Endothelial cell of umbilical vein (primary cell): ENCODE data around the gene TMPRSS4. TPM values are rescaled to one million over a fixed set of nuclear protein-coding genes. Genes with fewer than 3 reads are reported as not detected.

Experiments used
- BruUV-seq: library from RNA; stranded (reverse); fragments of 400-500 nt; replicated peaks from 2 replicates; lab custom pipeline; 2021; lab: Mats Ljungman, UMichigan
- CTCF ChIA-PET: fragments of 300-600, 350-600 bp; sonication (Branson Sonifier 250); formaldehyde crosslinking; loops from one replicate; lab custom pipeline; 2021; ENCODE audit warnings: antibody characterized with exemption, inconsistent platforms; lab: Charles Lee
- POLR2A ChIA-PET: fragments of 300-600, 350-600 bp; sonication (Branson Sonifier 250); formaldehyde crosslinking; loops from one replicate; lab custom pipeline; 2021; ENCODE audit warnings: antibody characterized with exemption, inconsistent platforms; lab: Charles Lee
- DNase-seq: peaks from one replicate; pipeline ENCODE4 v3.0.0-alpha.2; 2011; ENCODE audit warnings: low read depth, low spot score
- FAIRE-seq: peaks from 2 replicates; lab custom pipeline; 2011; peaks lifted over from hg19 to GRCh38; lab: Jason Lieb, UNC
- H2AFZ ChIP-seq: 2 replicates; pipeline ENCODE4 v1.6.0; 2012; ENCODE audit warnings: low read depth, low read length, control low read depth, inconsistent platforms
- H3K27ac ChIP-seq: 2 replicates; pipeline ENCODE4 v1.5.1; 2011; ENCODE audit warnings: low read depth, mild to moderate bottlenecking, control low read depth, low read length, moderate library complexity; ENCODE audit not compliant: insufficient read depth
- H3K27me3 ChIP-seq, 2 experiments: 2 replicates each; pipeline versions ENCODE4 v1.6.0 to v1.6.1; 2011; ENCODE audit warnings: low read length in 2 of 2, mixed read lengths in 1 of 2; ENCODE audit not compliant: control insufficient read depth in 2 of 2, insufficient read depth in 2 of 2
- H3K36me3 ChIP-seq, 2 experiments: 2 replicates in 1 of 2; 3 replicates in 1 of 2; pipeline ENCODE4 v1.5.1; 2011; ENCODE audit warnings: low read length in 2 of 2, mild to moderate bottlenecking in 1 of 2, moderate library complexity in 1 of 2; ENCODE audit not compliant: control insufficient read depth in 2 of 2, insufficient read depth in 2 of 2; ENCODE audit errors: extremely low read depth in 1 of 2
- H3K4me1 ChIP-seq: 3 replicates; pipeline ENCODE4 v1.5.1; 2011; ENCODE audit warnings: mild to moderate bottlenecking, low read length; ENCODE audit not compliant: control insufficient read depth, insufficient read depth; ENCODE audit errors: extremely low read depth
- H3K4me2 ChIP-seq: 2 replicates; pipeline ENCODE4 v1.6.1; 2011; ENCODE audit warnings: low read length, control low read depth, mixed read lengths; ENCODE audit not compliant: insufficient read depth
- H3K4me3 ChIP-seq, 3 experiments: fragments of 200-600 bp in 1 of 3; sonication (generic), shearing (Covaris generic) in 1 of 3; replicated peaks in 1 of 3; 2 replicates each; pipeline ENCODE4 v1.5.1; 2011 to 2016; ENCODE audit warnings: control low read depth in 3 of 3, low read length in 3 of 3, mild to moderate bottlenecking in 2 of 3, inconsistent platforms in 1 of 3, low read depth in 1 of 3, moderate library complexity in 1 of 3; ENCODE audit not compliant: insufficient read depth in 1 of 3
- H3K79me2 ChIP-seq: 2 replicates; pipeline ENCODE4 v1.6.0; 2012; ENCODE audit warnings: low read length, inconsistent platforms; ENCODE audit not compliant: control insufficient read depth, insufficient read depth
- H3K9ac ChIP-seq: replicated peaks from 2 replicates; pipeline ENCODE3; 2011; ENCODE audit warnings: low read length, control low read depth; ENCODE audit not compliant: insufficient read depth; ENCODE audit errors: extremely low read depth
- H3K9me1 ChIP-seq: replicated peaks from 3 replicates; pipeline ENCODE4 v1.6.0; 2011; ENCODE audit warnings: mild to moderate bottlenecking, low read length; ENCODE audit not compliant: control insufficient read depth, insufficient read depth; ENCODE audit errors: extremely low read depth
- H3K9me3 ChIP-seq: replicated peaks from 2 replicates; pipeline ENCODE4 v1.5.1; 2012; ENCODE audit warnings: low read length, inconsistent platforms; ENCODE audit not compliant: control insufficient read depth, insufficient read depth
- H4K20me1 ChIP-seq: replicated peaks from 2 replicates; pipeline ENCODE3; 2011; ENCODE audit warnings: mild to moderate bottlenecking, low read length; ENCODE audit not compliant: control insufficient read depth, insufficient read depth; ENCODE audit errors: extremely low read depth
- EZH2 ChIP-seq: IDR thresholded peaks from 2 replicates; pipeline ENCODE4 v1.6.1; 2012; ENCODE audit warnings: borderline replicate concordance, low read depth, mild to moderate bottlenecking, moderate library complexity, low read length, inconsistent platforms; ENCODE audit not compliant: severe bottlenecking
- FOS ChIP-seq: IDR thresholded peaks from 2 replicates; pipeline ENCODE4 v1.6.1; 2011; ENCODE audit warnings: mild to moderate bottlenecking, low read length, moderate library complexity, borderline replicate concordance; ENCODE audit not compliant: insufficient read depth
- GATA2 ChIP-seq: IDR thresholded peaks from 2 replicates; pipeline ENCODE4 v1.7.0; 2011; ENCODE audit warnings: low read depth, mild to moderate bottlenecking, moderate library complexity, mixed read lengths, low read length; ENCODE audit not compliant: insufficient read length, insufficient read depth
- JUN ChIP-seq: IDR thresholded peaks from 2 replicates; pipeline ENCODE4 v1.6.1; 2011; ENCODE audit warnings: borderline replicate concordance, low read depth; ENCODE audit not compliant: insufficient read length, insufficient read depth
- MYC ChIP-seq: IDR thresholded peaks from one replicate; pipeline ENCODE4 v1.6.1; 2011; ENCODE audit warnings: mild to moderate bottlenecking, low read depth, low read length
- dilution Hi-C: fragments of 300-500 bp; cut with MboI; formaldehyde crosslinking; loops from one replicate; pipeline ENCODE4 v1.15.0; 2019; ENCODE audit warnings: low sequenced_read_pairs; ENCODE audit not compliant: extremely low pct_ligation_motif_present
- intact Hi-C: fragments of 100-400 bp; cut with micrococcal nuclease; formaldehyde crosslinking; loops from one replicate; pipeline ENCODE4 v1.10.0; 2022
- polyA plus RNA-seq, 4 experiments: library from polyadenylated mRNA; depleted of rRNA in 3 of 4; stranded (reverse) in 3 of 4; unstranded in 1 of 4; fragments of >200 nt; gene quantifications; 2 replicates each; pipeline versions ENCODE4 v1.2.1 to v1.2.3, GENCODE V29; 2011 to 2012; ENCODE audit warnings: missing spikeins in 1 of 4
- total RNA-seq: library from RNA; stranded (reverse); gene quantifications from 2 replicates; pipeline ENCODE4 v1.2.3, GENCODE V29; 2021
- TF ChIP-seq, protein P1 (sequence below): IDR thresholded peaks from 2 replicates; pipeline ENCODE4 v1.6.1; 2011; ENCODE audit not compliant: insufficient read depth, insufficient read length

The TMPRSS4 gene
- total and polyA plus RNA-seq, 2 donors (not counting 3 experiments of a cell fraction or from before 2014, with no cell fraction given), result not detected

DNA sequence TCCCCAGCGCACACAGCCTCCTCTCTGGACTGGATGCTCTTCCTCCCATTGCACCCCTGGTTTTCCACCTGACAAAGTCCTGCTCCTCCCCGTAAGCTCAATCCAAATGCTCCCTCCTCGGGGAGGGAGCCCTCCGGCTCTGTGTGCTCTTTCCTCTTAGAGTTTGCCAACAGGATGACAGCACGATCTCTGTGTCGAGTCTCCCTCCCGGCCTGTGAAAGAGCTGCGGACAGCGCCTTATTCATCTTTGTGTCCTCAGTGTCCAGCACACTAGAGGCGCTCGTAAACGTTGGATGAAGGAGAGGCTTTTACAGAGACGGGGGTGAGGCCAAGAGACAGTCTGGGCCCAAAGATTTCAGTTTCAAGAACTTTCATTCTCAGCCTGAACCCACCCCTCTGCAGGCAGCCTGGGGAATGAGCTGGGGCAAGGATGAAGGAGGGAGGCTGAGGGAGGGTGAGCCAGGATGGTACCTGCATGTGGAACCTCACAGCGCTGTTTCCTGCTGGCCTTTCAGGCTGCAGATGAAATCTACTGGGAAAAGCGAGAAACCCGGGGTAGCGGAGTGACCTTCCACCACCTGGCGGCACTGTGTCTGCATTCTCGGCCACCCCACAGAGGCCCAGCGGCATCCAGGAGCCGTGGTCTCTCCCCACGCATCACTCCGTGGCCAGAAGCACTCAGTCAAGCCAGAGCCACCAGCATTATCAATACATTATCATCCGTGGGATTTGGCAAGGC is 8.5 kb upstream of the TMPRSS4 start:
- TF ChIP-seq MYC, result no peak
- TF ChIP-seq FOS, result no peak
- no peak for TF ChIP-seq EZH2
- TF ChIP-seq JUN, result no peak
- no peak for TF ChIP-seq GATA2
- TF ChIP-seq, protein P1, sequence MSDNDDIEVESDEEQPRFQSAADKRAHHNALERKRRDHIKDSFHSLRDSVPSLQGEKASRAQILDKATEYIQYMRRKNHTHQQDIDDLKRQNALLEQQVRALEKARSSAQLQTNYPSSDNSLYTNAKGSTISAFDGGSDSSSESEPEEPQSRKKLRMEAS, result no peak
- H3K9ac ChIP-seq, result no peak overlapping the region
- H3K36me3 ChIP-seq, result no peaks in the 10 kb centered on the region
- H4K20me1 ChIP-seq, result no peaks in the 10 kb centered on the region
- no TSS peak for BruUV-seq
- DNase-seq (no peak), FAIRE-seq (no peak)
- ChIA-PET POLR2A (no interaction called here), CTCF (interaction anchor here (0.8 kb wide), 1 partner anchor 15 kb away, joined by 3 read pairs; no protein-coding TSS in a partner anchor)
- no peak overlapping the region for H3K27ac ChIP-seq
- intact Hi-C loops, result loop anchor here (10.0 kb wide), 1 partner anchor 64 kb away; no protein-coding TSS in a partner anchor
- H3K27me3 ChIP-seq, result no peaks in the 10 kb centered on the region
- dilution Hi-C loops, result no loop called here
- no peak overlapping the region for H3K4me3 ChIP-seq
- H2AFZ ChIP-seq, result no peak overlapping the region
- no peaks in the 10 kb centered on the region for H3K79me2 ChIP-seq
- H3K9me1 ChIP-seq, result no peaks in the 10 kb centered on the region
- H3K4me2 ChIP-seq, result no peak overlapping the region
- H3K9me3 ChIP-seq, result no peaks in the 10 kb centered on the region
- no peaks in the 10 kb centered on the region for H3K4me1 ChIP-seq
